Prostate gland (tissue), 2 donors: ENCODE results near the gene DPP10.

Experiments used
- CTCF ChIP-seq, 4 experiments: fragments of 200-600 bp in 2 of 4; fragments of 450-650 bp in 2 of 4; sonication (generic) in 2 of 4; IDR thresholded peaks; 1 replicate in 3 of 4; 2 replicates in 1 of 4; pipeline ENCODE4 v1.5.1; 2016 to 2019; ENCODE audit warnings: antibody characterized with exemption in 4 of 4, mild to moderate bottlenecking in 2 of 4, moderate library complexity in 2 of 4
- POLR2A ChIP-seq: fragments of 450-650 bp; IDR thresholded peaks from one replicate; pipeline ENCODE4 v1.6.1; 2016; ENCODE audit warnings: antibody characterized with exemption, mild to moderate bottlenecking

DNA sequence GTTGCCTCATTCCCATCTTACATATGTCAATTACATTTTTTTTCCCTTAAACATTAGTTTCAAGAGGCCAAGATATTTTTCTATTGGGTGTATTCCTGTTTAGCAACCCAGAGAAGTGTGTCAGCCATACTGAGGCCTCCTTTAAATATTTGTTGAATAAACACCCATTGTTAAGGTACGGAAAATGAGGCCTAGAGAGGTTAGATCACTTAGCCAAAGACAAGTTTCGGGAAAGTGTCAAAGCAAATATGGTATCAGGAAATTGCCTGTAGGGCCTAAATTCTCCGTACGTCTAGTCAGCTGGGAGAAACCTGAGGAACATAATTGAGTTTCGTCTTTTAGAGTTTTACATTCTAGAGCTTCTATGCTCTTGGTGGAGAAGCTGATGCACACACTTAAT is 1138.3 kb downstream of the DPP10 start:
- TF ChIP-seq CTCF (IDR thresholded peaks at IDR 0.05) (no peak), POLR2A (no peak)
